K562 (cell line): ENCODE data around the gene FOXJ1. TPM values are rescaled to one million over a fixed set of nuclear protein-coding genes. Genes with fewer than 3 reads are reported as not detected.

Source experiments
- CBX2 ChIP-seq: fragments of 200-600 bp; sonication (generic); IDR thresholded peaks from one replicate; pipeline ENCODE4 v1.6.1; 2012; ENCODE audit warnings: mild to moderate bottlenecking, low read length, inconsistent platforms; ENCODE audit not compliant: insufficient read depth, poor library complexity, severe bottlenecking
- CHD7 ChIP-seq: fragments of 200-600 bp; sonication (generic); IDR thresholded peaks from one replicate; pipeline ENCODE4 v1.6.1; 2012; ENCODE audit warnings: mild to moderate bottlenecking, low read depth, low read length, inconsistent platforms
- HDAC8 ChIP-seq: fragments of 450-650 bp; IDR thresholded peaks from 2 replicates; pipeline ENCODE4 v1.6.1; 2016; ENCODE audit warnings: mild to moderate bottlenecking, missing genetic modification characterization, moderate library complexity, missing compliant biosample characterization
- KAT8 ChIP-seq: fragments of 450-650 bp; IDR thresholded peaks from 2 replicates; pipeline ENCODE4 v1.6.1; 2016; ENCODE audit warnings: low read depth, mild to moderate bottlenecking
- MITF ChIP-seq: IDR thresholded peaks from 2 replicates; pipeline ENCODE4 v1.6.1; 2014; ENCODE audit warnings: antibody characterized with exemption
- STAG1 ChIP-seq: sonication (generic); formaldehyde crosslinking; IDR thresholded peaks from 2 replicates; pipeline ENCODE4 v1.5.0; 2020; ENCODE audit warnings: missing genetic modification reagents, borderline replicate concordance
- STAT5B ChIP-seq: fragments of 250-450 bp; sonication (Bioruptor Pico); IDR thresholded peaks from 2 replicates; pipeline ENCODE4 v1.8.0; 2021; ENCODE audit warnings: mild to moderate bottlenecking, inconsistent platforms
- ZBTB5 ChIP-seq: fragments of 450-650 bp; IDR thresholded peaks from 2 replicates; pipeline ENCODE4 v1.6.1; 2017; ENCODE audit warnings: antibody characterized with exemption
- ZNF263 ChIP-seq: sonication (generic); formaldehyde crosslinking; IDR thresholded peaks from 2 replicates; pipeline ENCODE4 v1.8.0; 2022; ENCODE audit warnings: mild to moderate bottlenecking, missing genetic modification reagents, borderline replicate concordance
- polyA plus RNA-seq, 8 experiments: library from polyadenylated mRNA; depleted of rRNA in 4 of 8; stranded (reverse) in 5 of 8; unstranded in 3 of 8; fragments of >200 nt; fragmentation: Nextera tagmentation in 2 of 8; fragmentation: Illumina TruSeq in 1 of 8; extraction: Ambion mirVana in 2 of 8; extraction: Trizol in 1 of 8; gene quantifications; 2 replicates each; pipeline versions ENCODE4 v1.2.1 to v1.2.3, GENCODE V29; 2011 to 2014; ENCODE audit warnings: inconsistent platforms in 1 of 8, missing spikeins in 1 of 8
- total RNA-seq, 7 experiments: library from RNA; depleted of rRNA in 6 of 7; stranded (reverse); fragments of >200 nt in 6 of 7; fragmentation: Illumina TruSeq in 2 of 7; extraction: Trizol in 2 of 7; gene quantifications; 2 replicates each; pipeline versions ENCODE4 v1.2.1 to v1.2.3, GENCODE V29; 2011 to 2021; ENCODE audit warnings: low replicate concordance in 1 of 7

The FOXJ1 gene
- total and polyA plus RNA-seq, 9 of the 15 experiments (the other 6 are each of a cell fraction or from before 2014, with no cell fraction given), result 0.07 TPM; not detected in 8

GRCh38 chr17:76182016-76182764, 41.1 kb upstream of the FOXJ1 start (continued):
- no peak for TF ChIP-seq CHD7
- no peak for TF ChIP-seq MITF
- no peak for TF ChIP-seq HDAC8 (tag)
- no peak for TF ChIP-seq KAT8
- TF ChIP-seq STAT5B, result no peak
- no peak for TF ChIP-seq CBX2
- TF ChIP-seq STAG1 (CRISPR knock-in tag), result no peak
- no peak; the same call in 1 of the 2 replicates for TF ChIP-seq ZNF263 (CRISPR knock-in tag)
- no peak for TF ChIP-seq ZBTB5
